Esophagus (tissue), 2 donors: ENCODE data around the gene FGFRL1. TPM values are rescaled to one million over a fixed set of nuclear protein-coding genes. Genes with fewer than 3 reads are reported as not detected.

Experiments used
- polyA plus RNA-seq, 2 donors: library from polyadenylated mRNA; stranded (reverse); fragments of 200-250 nt; gene quantifications; one replicate each; pipeline ENCODE4 v1.2.3, GENCODE V29; 2013
- donor health status: healthy with polysubstance abuse.
- donor health status: Bipolar disorder and iron deficiency.

Gene FGFRL1
- polyA plus RNA-seq, 2 donors = 2.3 to 3.4 TPM

Other genes with a start within 250 kb of the FGFRL1 start
- 1 to 10 TPM in 1 of 2 donors, under 1 TPM in 1; 0.74 to 2.8 TPM for gene CPLX1, start 185.5 kb upstream of the FGFRL1 start, polyA plus RNA-seq
- 100 to 1,000 TPM in 1 of 2 donors, 10 to 100 TPM in 1; 82.3 to 147 TPM for gene GAK, start 79.3 kb upstream of the FGFRL1 start, polyA plus RNA-seq
- gene TMEM175, start 79.2 kb upstream of the FGFRL1 start, polyA plus RNA-seq = 10 to 100 TPM; 16.6 to 32.2 TPM
- gene DGKQ, start 38.1 kb upstream of the FGFRL1 start, polyA plus RNA-seq = 1 to 10 TPM; 6.8 to 8.0 TPM
- gene IDUA, start 24.6 kb upstream of the FGFRL1 start, polyA plus RNA-seq = 10 to 100 TPM; 10.0 to 17.8 TPM
- gene SLC26A1, start 18.2 kb upstream of the FGFRL1 start, polyA plus RNA-seq = under 1 TPM; 0.09 to 0.49 TPM
- 1 to 10 TPM; 1.2 to 1.7 TPM for gene RNF212, start 101.9 kb downstream of the FGFRL1 start, polyA plus RNA-seq
- 10 to 100 TPM; 17.0 to 26.9 TPM for gene SPON2, start 161.0 kb downstream of the FGFRL1 start, polyA plus RNA-seq
- 10 to 100 TPM; 71.7 to 87.2 TPM for gene CTBP1, start 237.5 kb downstream of the FGFRL1 start, polyA plus RNA-seq